ENCODE data around the gene NEK5. TPM values are rescaled to one million over a fixed set of nuclear protein-coding genes. Genes with fewer than 3 reads are reported as not detected.
"Not testable (repeated sequence)": the region's sequence is repeated elsewhere in the genome, so short reads cannot be mapped to it uniquely, and the experiment has no call there.

Gene NEK5
- total and polyA plus RNA-seq, 2 donors from 2014 or later = 0.39 to 1.2 TPM

DNA sequence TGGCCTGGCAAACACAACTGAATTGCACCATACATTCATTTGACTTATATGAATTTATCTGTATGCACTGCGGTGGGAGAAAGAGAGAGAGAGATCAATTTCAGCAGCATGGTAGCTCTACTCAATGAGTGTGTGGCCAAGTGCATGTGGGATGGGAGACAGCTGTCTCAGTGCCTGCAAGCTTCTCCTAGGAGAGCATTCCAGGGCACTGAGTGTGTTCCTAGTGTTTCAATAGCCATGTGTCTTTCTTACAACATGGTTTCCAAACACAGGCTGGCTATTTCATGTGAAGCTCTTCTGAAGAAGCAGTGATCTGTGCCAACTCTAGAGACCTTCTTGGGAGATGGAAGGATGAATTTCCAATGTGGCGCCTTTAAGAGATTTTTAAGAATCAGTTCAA lies 43.5 kb downstream of the NEK5 start:
- H3K9ac ChIP-seq (ENCODE audit: low read length in 3 of 3) = no peak overlapping the region
- no peaks in the 10 kb centered on the region for H3K4me1 ChIP-seq (ENCODE audit: control insufficient read depth in 2 of 3, insufficient read depth in 2 of 3, low read depth in 1 of 3, low read length in 3 of 3)
- H3K27me3 ChIP-seq (ENCODE audit: control insufficient read depth, insufficient read depth, low read length) = no peaks in the 10 kb centered on the region
- TF ChIP-seq, protein P1, sequence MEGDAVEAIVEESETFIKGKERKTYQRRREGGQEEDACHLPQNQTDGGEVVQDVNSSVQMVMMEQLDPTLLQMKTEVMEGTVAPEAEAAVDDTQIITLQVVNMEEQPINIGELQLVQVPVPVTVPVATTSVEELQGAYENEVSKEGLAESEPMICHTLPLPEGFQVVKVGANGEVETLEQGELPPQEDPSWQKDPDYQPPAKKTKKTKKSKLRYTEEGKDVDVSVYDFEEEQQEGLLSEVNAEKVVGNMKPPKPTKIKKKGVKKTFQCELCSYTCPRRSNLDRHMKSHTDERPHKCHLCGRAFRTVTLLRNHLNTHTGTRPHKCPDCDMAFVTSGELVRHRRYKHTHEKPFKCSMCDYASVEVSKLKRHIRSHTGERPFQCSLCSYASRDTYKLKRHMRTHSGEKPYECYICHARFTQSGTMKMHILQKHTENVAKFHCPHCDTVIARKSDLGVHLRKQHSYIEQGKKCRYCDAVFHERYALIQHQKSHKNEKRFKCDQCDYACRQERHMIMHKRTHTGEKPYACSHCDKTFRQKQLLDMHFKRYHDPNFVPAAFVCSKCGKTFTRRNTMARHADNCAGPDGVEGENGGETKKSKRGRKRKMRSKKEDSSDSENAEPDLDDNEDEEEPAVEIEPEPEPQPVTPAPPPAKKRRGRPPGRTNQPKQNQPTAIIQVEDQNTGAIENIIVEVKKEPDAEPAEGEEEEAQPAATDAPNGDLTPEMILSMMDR (IDR thresholded peaks at IDR 0.05; ENCODE audit: borderline replicate concordance, extremely low read depth, insufficient read depth) = no peak
- no peaks in the 10 kb centered on the region for H3K36me3 ChIP-seq (ENCODE audit: control insufficient read depth in 2 of 3, insufficient read depth in 3 of 3, low read length in 3 of 3)
- DNase-seq (no peak), FAIRE-seq (no peak)
- no peak overlapping the region for H3K4me3 ChIP-seq (ENCODE audit: low read length in 3 of 3)
- intact Hi-C loops (cut with DNase I) = no loop called here
- no peaks in the 10 kb centered on the region for H3K9me3 ChIP-seq (ENCODE audit: control insufficient read depth in 2 of 3, insufficient read depth in 1 of 3, low read length in 3 of 3)
- H3K27ac ChIP-seq (ENCODE audit: low read depth in 2 of 2, low read length in 2 of 2) = no peak overlapping the region

DNA sequence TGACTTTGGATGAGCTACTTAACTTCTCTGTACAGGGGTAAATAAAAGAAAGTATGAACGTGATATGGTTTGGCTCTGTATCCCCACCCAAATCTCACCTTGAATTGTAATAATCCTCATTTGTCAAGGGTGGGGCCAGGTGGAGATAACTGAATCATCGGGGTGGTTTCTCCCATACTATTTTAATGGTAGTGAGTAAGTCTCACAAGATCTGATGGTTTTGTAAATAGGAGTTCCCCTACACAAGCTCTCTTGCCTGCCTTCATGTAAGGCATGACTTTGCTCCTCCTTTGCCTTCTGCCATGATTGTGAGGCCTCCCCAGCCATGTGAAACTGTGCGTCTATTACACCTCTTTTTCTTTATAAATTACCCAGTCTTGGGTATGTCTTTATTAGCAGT lies 43.9 kb downstream of the NEK5 start:
- H3K9ac ChIP-seq (ENCODE audit: low read length in 3 of 3); H3K27me3 ChIP-seq (ENCODE audit: control insufficient read depth, insufficient read depth, low read length); H3K9me3 ChIP-seq (ENCODE audit: control insufficient read depth in 2 of 3, insufficient read depth in 1 of 3, low read length in 3 of 3); H3K4me1 ChIP-seq (ENCODE audit: control insufficient read depth in 2 of 3, insufficient read depth in 2 of 3, low read depth in 1 of 3, low read length in 3 of 3); intact Hi-C loops (cut with DNase I); H3K36me3 ChIP-seq (ENCODE audit: control insufficient read depth in 2 of 3, insufficient read depth in 3 of 3, low read length in 3 of 3); FAIRE-seq; H3K4me3 ChIP-seq (ENCODE audit: low read length in 3 of 3); H3K27ac ChIP-seq (ENCODE audit: low read depth in 2 of 2, low read length in 2 of 2); DNase-seq: not testable (repeated sequence)

DNA sequence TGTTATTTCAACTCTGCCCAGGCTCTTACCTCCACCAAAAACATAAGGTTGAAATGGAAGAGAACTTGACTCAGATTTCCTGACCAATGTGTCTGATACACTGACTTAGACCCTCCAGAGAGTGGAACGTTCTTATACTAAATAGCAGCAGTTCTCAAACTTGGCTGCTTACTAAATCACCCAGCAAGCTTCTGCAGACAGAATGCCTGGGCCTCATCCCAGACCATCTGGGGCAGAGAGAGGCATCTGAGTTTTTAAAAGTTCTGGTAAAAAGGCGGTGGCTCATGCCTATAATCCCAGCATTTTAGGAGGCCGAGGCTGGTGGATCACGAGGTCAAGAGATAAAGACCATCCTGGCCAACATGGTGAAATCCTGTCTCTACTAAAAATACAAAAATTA lies 46.3 kb downstream of the NEK5 start:
- DNase-seq (no peak), FAIRE-seq (no peak)
- no peaks in the 10 kb centered on the region for H3K27me3 ChIP-seq (ENCODE audit: control insufficient read depth, insufficient read depth, low read length)
- H3K9ac ChIP-seq (ENCODE audit: low read length in 3 of 3) = no peak overlapping the region
- H3K4me3 ChIP-seq (ENCODE audit: low read length in 3 of 3) = no peak overlapping the region
- intact Hi-C loops (cut with DNase I) = no loop called here
- H3K27ac ChIP-seq (ENCODE audit: low read depth in 2 of 2, low read length in 2 of 2) = no peak overlapping the region
- TF ChIP-seq, protein P1 (IDR thresholded peaks at IDR 0.05; ENCODE audit: borderline replicate concordance, extremely low read depth, insufficient read depth) = no peak
- H3K4me1 ChIP-seq (ENCODE audit: control insufficient read depth in 2 of 3, insufficient read depth in 2 of 3, low read depth in 1 of 3, low read length in 3 of 3) = no peaks in the 10 kb centered on the region
- H3K36me3 ChIP-seq (ENCODE audit: control insufficient read depth in 2 of 3, insufficient read depth in 3 of 3, low read length in 3 of 3) = no peaks in the 10 kb centered on the region
- H3K9me3 ChIP-seq (ENCODE audit: control insufficient read depth in 2 of 3, insufficient read depth in 1 of 3, low read length in 3 of 3) = no peaks in the 10 kb centered on the region

DNA sequence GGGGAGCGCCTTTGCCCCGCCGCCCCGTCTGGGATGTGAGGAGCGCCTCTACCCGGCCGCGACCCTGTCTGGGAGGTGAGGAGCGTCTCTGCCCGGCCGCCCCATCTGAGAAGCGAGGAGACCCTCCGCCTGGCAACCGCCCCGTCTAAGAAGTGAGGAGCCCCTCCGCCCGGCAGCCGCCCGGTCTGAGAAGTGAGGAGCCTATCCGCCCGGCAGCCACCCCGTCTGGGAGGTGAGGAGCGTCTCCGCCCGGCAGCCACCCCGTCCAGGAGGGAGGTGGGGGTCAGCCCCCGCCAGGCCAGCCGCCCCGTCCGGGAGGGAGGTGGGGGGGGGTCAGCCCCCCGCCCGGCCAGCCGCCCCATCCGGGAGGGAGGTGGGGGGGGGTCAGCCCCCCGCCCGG lies 49.0 kb downstream of the NEK5 start:
- intact Hi-C loops (cut with DNase I); H3K27me3 ChIP-seq (ENCODE audit: control insufficient read depth, insufficient read depth, low read length); H3K9me3 ChIP-seq (ENCODE audit: control insufficient read depth in 2 of 3, insufficient read depth in 1 of 3, low read length in 3 of 3); H3K36me3 ChIP-seq (ENCODE audit: control insufficient read depth in 2 of 3, insufficient read depth in 3 of 3, low read length in 3 of 3); H3K4me1 ChIP-seq (ENCODE audit: control insufficient read depth in 2 of 3, insufficient read depth in 2 of 3, low read depth in 1 of 3, low read length in 3 of 3); FAIRE-seq; H3K27ac ChIP-seq (ENCODE audit: low read depth in 2 of 2, low read length in 2 of 2); H3K4me3 ChIP-seq (ENCODE audit: low read length in 3 of 3); H3K9ac ChIP-seq (ENCODE audit: low read length in 3 of 3); DNase-seq: not testable (repeated sequence)
